ENCODE results near the gene B4GALT3. TPM values are rescaled to one million over a fixed set of nuclear protein-coding genes. Genes with fewer than 3 reads are reported as not detected.

Gene B4GALT3
- total and polyA plus RNA-seq, 2 of the 8 experiments (the other 6 are each of a cell fraction or from before 2014, with no cell fraction given): 42.3 to 43.0 TPM

DNA sequence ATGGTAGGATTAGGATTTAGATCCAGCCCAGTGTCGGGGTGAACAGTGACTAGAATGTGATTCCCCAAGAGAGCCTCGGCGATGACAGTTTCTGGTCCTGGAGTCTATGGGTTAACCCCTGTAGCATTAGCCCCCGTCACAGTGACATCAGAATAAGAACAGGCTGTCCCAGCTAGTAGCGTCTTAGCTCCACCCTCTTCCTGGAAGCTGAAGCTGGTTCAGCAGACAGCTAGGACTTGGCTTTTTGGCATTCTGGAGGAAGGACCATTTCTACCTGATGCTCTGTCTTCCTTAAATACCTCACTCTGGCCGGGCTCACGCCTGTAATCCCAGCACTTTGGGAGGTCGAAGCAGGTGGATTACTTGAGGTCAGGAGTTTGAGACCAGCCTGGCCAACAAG, 29.9 kb upstream of the B4GALT3 start:
- Histone ChIP-seq H3K36me3 (ENCODE audit: control insufficient read depth in 2 of 4, insufficient read depth in 4 of 4, low read length in 3 of 4) (peaks cover 27 to 66% (median 44%) of the 10 kb centered on the region in 4 experiments), H3K56ac (replicated peaks; ENCODE audit: insufficient read length, low read depth, low read length) (no peak overlapping the region), H3K23ac (ENCODE audit: insufficient read length) (no peak overlapping the region), H4K20me1 (replicated peaks in 1 of 2; ENCODE audit: control insufficient read depth in 1 of 2, insufficient read depth in 2 of 2, low read length in 2 of 2) (peaks cover 1 to 8% of the 10 kb centered on the region in 2 experiments), H3K79me1 (ENCODE audit: low read depth, low read length) (peaks cover 2% of the 10 kb centered on the region; the same call in 1 of the 2 replicates), H3K18ac (ENCODE audit: extremely low read depth, low read length) (no peak overlapping the region), H2AFZ (ENCODE audit: low read length) (no peak overlapping the region), H2BK12ac (ENCODE audit: low read depth, low read length) (no peak overlapping the region), H2AK5ac (ENCODE audit: low read depth, low read length) (no peak overlapping the region), H3K9ac (replicated peaks in 1 of 4; ENCODE audit: extremely low read depth in 1 of 4, low read depth in 3 of 4, low read length in 3 of 4) (no peak overlapping the region), H2BK15ac (ENCODE audit: low read length) (no peak overlapping the region), H4K5ac (ENCODE audit: insufficient read length, low read depth, low read length) (no peak overlapping the region), H3K27me3 (replicated peaks in 1 of 4; ENCODE audit: control insufficient read depth in 3 of 4, extremely low read depth in 1 of 4, insufficient read depth in 3 of 4, low read length in 3 of 4) (no peaks in the 10 kb centered on the region), H2BK120ac (replicated peaks; ENCODE audit: low read depth, low read length) (no peak overlapping the region), H3K9me3 (ENCODE audit: insufficient read depth in 2 of 2, low read depth in 1 of 2, low read length in 1 of 2) (no peaks in the 10 kb centered on the region), H3K4me3 (ENCODE audit: extremely low read depth in 1 of 4, insufficient read depth in 2 of 4, low read depth in 3 of 4, low read length in 4 of 4) (no peak overlapping the region), H3K79me2 (ENCODE audit: control insufficient read depth in 1 of 2, insufficient read depth in 2 of 2, low read length in 2 of 2) (peaks cover 0 to 9% of the 10 kb centered on the region in 2 experiments; a peak in 2 of 4 replicates), H3K4me1 (replicated peaks in 1 of 4; ENCODE audit: control insufficient read depth in 3 of 4, insufficient read depth in 4 of 4, low read length in 3 of 4) (peaks cover 0 to 4% (median 1%) of the 10 kb centered on the region in 4 experiments; a peak in 4 of 7 replicates), H3K27ac (ENCODE audit: low read depth, low read length) (no peak overlapping the region), H3K23me2 (ENCODE audit: low read depth, low read length) (peaks cover 3% of the 10 kb centered on the region), H3K4ac (replicated peaks; ENCODE audit: insufficient read length, low read depth, low read length) (no peak overlapping the region), H3K14ac (ENCODE audit: insufficient read length) (no peak overlapping the region), H2BK5ac (ENCODE audit: low read depth, low read length) (no peak overlapping the region), H3K4me2 (ENCODE audit: insufficient read depth in 1 of 2, low read depth in 2 of 2, low read length in 2 of 2) (no peak overlapping the region), H4K91ac (replicated peaks; ENCODE audit: insufficient read length, low read length) (no peak overlapping the region), H2BK20ac (ENCODE audit: low read length) (no peak overlapping the region), H4K8ac (ENCODE audit: extremely low read depth, insufficient read depth, low read length) (no peak overlapping the region)
- POLR2A ChIA-PET (ENCODE audit: partially characterized antibody): interaction anchor here (1.4 kb wide), 1 partner anchor 9 kb away, joined by 3 read pairs; no protein-coding TSS in a partner anchor
- CTCF ChIA-PET (ENCODE audit: partially characterized antibody): interaction anchor here (1.3 to 17.6 kb wide), 5 partner anchors 10 to 175 kb away, joined by 3 to 427 read pairs (median 13); partner anchors contain the start of genes APOA2, FCER1G and TOMM40L
- FAIRE-seq: no peak
- TF ChIP-seq SRF (IDR thresholded peaks at IDR 0.05; ENCODE audit: low read depth, low read length) (no peak), CHD1 (IDR thresholded peaks at IDR 0.05; ENCODE audit: low read depth, low read length) (no peak), HDAC2 (IDR thresholded peaks at IDR 0.05; ENCODE audit: borderline replicate concordance in 1 of 2, low read depth in 2 of 2, low read length in 2 of 2) (no peak), POU5F1 (IDR thresholded peaks at IDR 0.05; ENCODE audit: low read depth, low read length) (no peak), TBP (IDR thresholded peaks at IDR 0.05; ENCODE audit: low read depth, low read length) (no peak), TAF1 (IDR thresholded peaks at IDR 0.05; ENCODE audit: low read depth, low read length) (no peak), BCL11A (IDR thresholded peaks at IDR 0.05; ENCODE audit: low read depth in 2 of 2, low read length in 2 of 2) (no peak), ASH2L (IDR thresholded peaks at IDR 0.05; ENCODE audit: low read length) (no peak), EGR1 (IDR thresholded peaks at IDR 0.05; ENCODE audit: borderline replicate concordance, low read depth, low read length) (no peak)
- TF ChIP-seq, protein P1, sequence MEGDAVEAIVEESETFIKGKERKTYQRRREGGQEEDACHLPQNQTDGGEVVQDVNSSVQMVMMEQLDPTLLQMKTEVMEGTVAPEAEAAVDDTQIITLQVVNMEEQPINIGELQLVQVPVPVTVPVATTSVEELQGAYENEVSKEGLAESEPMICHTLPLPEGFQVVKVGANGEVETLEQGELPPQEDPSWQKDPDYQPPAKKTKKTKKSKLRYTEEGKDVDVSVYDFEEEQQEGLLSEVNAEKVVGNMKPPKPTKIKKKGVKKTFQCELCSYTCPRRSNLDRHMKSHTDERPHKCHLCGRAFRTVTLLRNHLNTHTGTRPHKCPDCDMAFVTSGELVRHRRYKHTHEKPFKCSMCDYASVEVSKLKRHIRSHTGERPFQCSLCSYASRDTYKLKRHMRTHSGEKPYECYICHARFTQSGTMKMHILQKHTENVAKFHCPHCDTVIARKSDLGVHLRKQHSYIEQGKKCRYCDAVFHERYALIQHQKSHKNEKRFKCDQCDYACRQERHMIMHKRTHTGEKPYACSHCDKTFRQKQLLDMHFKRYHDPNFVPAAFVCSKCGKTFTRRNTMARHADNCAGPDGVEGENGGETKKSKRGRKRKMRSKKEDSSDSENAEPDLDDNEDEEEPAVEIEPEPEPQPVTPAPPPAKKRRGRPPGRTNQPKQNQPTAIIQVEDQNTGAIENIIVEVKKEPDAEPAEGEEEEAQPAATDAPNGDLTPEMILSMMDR (IDR thresholded peaks at IDR 0.05; ENCODE audit: control extremely low read depth in 1 of 3, insufficient read depth in 1 of 3, low read depth in 1 of 3, low read length in 3 of 3): no peak
- WGBS, 2 experiments (ENCODE audit: extremely low coverage in 1 of 2, insufficient coverage in 1 of 2, insufficient read length in 1 of 2, insufficient replicate concordance in 2 of 2, low coverage in 1 of 2, low lambda C conversion rate in 2 of 2, missing lambda C conversion rate in 1 of 2): 82% methylated on average over 8 of the region's 8 CpGs; no CpG with 5 or more reads in 1 of the 2 experiments
- DNase-seq (ENCODE audit: low read depth in 1 of 2, low spot score in 2 of 2): no peak

Measured in H1 (cell line).